ENCODE results near the gene ARHGAP15. TPM values are rescaled to one million over a fixed set of nuclear protein-coding genes. Genes with fewer than 3 reads are reported as not detected.

ARHGAP15 gene
- total RNA-seq, 1 donor from 2014 or later: 0.51 TPM

DNA sequence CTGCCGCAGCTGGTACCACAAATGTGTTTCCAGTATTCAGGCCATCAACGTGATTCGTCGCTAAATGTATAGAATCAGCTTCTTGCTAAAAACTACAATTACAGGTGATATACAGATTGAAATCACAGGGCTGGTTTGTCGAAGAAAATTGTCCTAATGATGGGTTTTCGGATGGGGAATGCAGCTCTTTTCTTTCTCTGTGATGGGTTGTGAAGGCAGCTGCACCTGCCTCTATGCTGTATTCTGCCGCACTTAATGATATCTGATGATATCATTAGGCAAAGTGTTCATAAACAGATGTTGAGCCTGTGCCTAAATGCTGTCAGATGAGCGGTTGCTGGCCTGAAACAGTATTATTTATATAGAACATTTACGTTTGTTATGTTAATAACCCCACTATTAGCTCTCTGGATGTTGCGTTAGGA is 218.1 kb downstream of the ARHGAP15 start:
- no peak overlapping the region for H3K4me3 Mint-ChIP-seq
- TF ChIP-seq, protein P1, sequence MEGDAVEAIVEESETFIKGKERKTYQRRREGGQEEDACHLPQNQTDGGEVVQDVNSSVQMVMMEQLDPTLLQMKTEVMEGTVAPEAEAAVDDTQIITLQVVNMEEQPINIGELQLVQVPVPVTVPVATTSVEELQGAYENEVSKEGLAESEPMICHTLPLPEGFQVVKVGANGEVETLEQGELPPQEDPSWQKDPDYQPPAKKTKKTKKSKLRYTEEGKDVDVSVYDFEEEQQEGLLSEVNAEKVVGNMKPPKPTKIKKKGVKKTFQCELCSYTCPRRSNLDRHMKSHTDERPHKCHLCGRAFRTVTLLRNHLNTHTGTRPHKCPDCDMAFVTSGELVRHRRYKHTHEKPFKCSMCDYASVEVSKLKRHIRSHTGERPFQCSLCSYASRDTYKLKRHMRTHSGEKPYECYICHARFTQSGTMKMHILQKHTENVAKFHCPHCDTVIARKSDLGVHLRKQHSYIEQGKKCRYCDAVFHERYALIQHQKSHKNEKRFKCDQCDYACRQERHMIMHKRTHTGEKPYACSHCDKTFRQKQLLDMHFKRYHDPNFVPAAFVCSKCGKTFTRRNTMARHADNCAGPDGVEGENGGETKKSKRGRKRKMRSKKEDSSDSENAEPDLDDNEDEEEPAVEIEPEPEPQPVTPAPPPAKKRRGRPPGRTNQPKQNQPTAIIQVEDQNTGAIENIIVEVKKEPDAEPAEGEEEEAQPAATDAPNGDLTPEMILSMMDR (IDR thresholded peaks at IDR 0.05; ENCODE audit: unreplicated experiment): no peak
- peaks cover 5% of the 10 kb centered on the region for H3K9me3 Mint-ChIP-seq
- DNase-seq (ENCODE audit: low spot score in 2 of 2, unreplicated experiment in 2 of 2): no peak
- H3K27ac Mint-ChIP-seq: no peak overlapping the region
- H3K27me3 Mint-ChIP-seq (ENCODE audit: low read depth): peaks cover 5% of the 10 kb centered on the region
- H3K4me1 Mint-ChIP-seq: no peaks in the 10 kb centered on the region
- H3K36me3 Mint-ChIP-seq: no peaks in the 10 kb centered on the region

DNA sequence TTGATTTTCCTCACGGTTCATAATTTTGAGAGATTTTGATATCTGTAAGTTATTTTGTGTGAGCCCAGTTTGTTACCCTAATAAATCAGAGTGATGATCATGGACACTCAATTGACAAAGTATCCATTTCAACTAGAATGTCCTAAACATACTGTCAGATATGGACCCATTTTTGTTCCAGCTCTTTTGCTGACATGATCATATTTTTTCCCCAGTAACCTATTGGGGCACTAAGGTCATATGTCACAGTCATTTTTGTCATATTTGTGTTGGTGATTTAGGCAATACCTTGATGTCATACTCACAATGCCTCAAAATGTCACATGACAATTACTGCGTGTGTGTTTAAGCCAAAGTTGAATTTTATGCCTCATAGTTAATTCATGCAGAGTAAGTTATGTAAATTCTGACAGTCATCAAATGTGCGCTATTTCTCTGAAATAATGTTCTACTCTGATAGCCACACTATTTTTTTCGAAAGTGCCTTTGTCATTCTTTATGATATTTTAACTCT is 218.7 kb downstream of the ARHGAP15 start:
- no peak overlapping the region for H3K27ac Mint-ChIP-seq
- TF ChIP-seq, protein P1 (IDR thresholded peaks at IDR 0.05; ENCODE audit: unreplicated experiment): no peak
- no peak overlapping the region for H3K4me3 Mint-ChIP-seq

DNA sequence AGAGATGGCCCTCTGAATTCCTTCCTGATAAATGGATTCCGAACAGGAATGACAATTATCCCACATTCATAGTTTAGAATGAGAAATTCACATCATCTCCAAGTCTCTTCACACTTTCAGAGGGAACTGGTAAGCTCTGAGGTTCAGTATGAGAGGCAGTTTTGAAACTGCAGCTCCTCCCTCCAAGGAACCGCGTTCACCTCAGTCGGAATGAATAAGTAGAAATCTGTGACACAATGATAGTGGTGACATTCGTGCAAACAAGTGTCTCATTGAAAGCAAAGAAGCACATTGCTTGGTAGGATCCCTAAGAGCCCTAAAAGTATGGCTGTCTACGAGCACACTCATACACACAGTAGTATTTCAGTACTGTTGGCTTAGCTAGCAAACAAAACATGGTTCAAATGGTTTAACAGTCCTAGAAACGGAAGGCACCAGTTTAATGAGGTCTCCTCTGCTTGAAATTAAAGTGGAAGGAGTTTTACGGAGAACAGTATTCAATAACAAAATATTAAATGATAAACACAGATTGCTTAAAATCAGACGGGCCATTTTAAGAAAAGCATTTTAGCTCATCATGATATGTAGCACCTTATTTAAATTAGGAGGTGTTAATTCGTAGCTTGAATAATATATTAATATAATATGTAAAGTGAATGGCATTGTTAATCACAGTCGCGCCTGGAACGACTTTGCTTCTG is 225.0 kb downstream of the ARHGAP15 start:
- Mint-ChIP-seq H3K4me1 (peaks cover 27% of the 10 kb centered on the region), H3K27me3 (ENCODE audit: low read depth) (no peaks in the 10 kb centered on the region)

More for the DNA sequence above, 218.7 kb downstream of the ARHGAP15 start:
- Mint-ChIP-seq H3K36me3 (no peaks in the 10 kb centered on the region), H3K9me3 (peaks cover 5% of the 10 kb centered on the region), H3K27me3 (ENCODE audit: low read depth) (peaks cover 5% of the 10 kb centered on the region), H3K4me1 (no peaks in the 10 kb centered on the region)
- no peak for DNase-seq (ENCODE audit: low spot score in 2 of 2, unreplicated experiment in 2 of 2)

DNA sequence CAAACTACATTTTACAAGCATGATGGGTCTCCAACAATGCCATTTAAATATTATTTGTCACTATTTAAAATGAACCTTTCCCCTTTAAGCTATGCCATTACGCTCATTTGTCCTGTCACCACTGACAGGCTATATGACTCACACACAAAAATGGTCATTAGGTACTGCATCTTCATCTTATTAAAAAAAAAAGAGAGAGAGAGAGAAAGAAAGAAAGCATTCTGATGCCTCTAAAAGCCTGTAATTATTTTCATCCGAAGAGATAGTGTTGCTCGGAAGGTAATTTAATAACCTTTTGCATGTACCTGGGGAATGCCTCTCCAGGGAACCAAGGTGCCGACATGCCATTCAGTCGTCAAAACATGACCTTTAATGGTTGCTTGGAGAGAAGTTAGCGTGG is 226.7 kb downstream of the ARHGAP15 start:
- Mint-ChIP-seq H3K4me1 (peaks cover 27% of the 10 kb centered on the region), H3K36me3 (no peaks in the 10 kb centered on the region), H3K27me3 (ENCODE audit: low read depth) (no peaks in the 10 kb centered on the region), H3K9me3 (peaks cover 5% of the 10 kb centered on the region), H3K4me3 (no peak overlapping the region), H3K27ac (peak overlapping the region; percentile 47)
- DNase-seq (ENCODE audit: low spot score in 2 of 2, unreplicated experiment in 2 of 2): no peak
- TF ChIP-seq, protein P1 (IDR thresholded peaks at IDR 0.05; ENCODE audit: unreplicated experiment): no peak

More for the DNA sequence above, 225.0 kb downstream of the ARHGAP15 start:
- TF ChIP-seq, protein P1 (IDR thresholded peaks at IDR 0.05; ENCODE audit: unreplicated experiment): no peak
- no peak overlapping the region for H3K4me3 Mint-ChIP-seq
- DNase-seq (ENCODE audit: low spot score in 2 of 2, unreplicated experiment in 2 of 2): no peak
- H3K36me3 Mint-ChIP-seq: no peaks in the 10 kb centered on the region
- H3K9me3 Mint-ChIP-seq: peaks cover 5% of the 10 kb centered on the region
- no peak overlapping the region for H3K27ac Mint-ChIP-seq

DNA sequence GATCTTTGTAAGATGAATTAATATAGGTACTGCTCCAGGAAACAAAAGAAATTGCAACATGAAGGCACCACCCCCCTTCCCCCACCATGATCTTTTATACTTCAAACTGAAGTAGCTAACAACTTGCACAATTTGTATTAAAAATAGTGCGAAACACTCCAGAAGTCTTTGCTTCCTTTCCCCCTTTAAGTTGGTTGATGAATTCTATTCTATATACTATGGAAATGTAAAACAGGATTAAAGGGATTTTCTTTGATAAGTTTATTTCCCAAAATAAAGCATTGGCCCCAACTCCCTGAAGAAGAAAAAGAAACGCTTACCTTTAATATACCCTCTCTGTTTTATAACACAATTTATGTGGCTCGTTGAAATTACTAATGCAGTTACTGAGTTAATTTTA is 227.1 kb downstream of the ARHGAP15 start:
- Mint-ChIP-seq H3K36me3 (no peaks in the 10 kb centered on the region), H3K27me3 (ENCODE audit: low read depth) (no peaks in the 10 kb centered on the region), H3K4me3 (no peak overlapping the region), H3K9me3 (peaks cover 2% of the 10 kb centered on the region), H3K27ac (peak overlapping the region; percentile 47), H3K4me1 (peaks cover 27% of the 10 kb centered on the region)
- no peak for DNase-seq (ENCODE audit: low spot score in 2 of 2, unreplicated experiment in 2 of 2)
- TF ChIP-seq, protein P1 (IDR thresholded peaks at IDR 0.05; ENCODE audit: unreplicated experiment): no peak

Measured in mesothelial cell of epicardium (in vitro differentiated cells).